GM12801 (cell line): ENCODE results near the gene RAI14.

Experiments
- CTCF ChIP-seq: IDR thresholded peaks from one replicate; pipeline ENCODE4 v1.5.1; 2011; ENCODE audit warnings: control low read depth; ENCODE audit not compliant: insufficient read length; ENCODE audit errors: extremely low read depth

The RAI14 gene

DNA sequence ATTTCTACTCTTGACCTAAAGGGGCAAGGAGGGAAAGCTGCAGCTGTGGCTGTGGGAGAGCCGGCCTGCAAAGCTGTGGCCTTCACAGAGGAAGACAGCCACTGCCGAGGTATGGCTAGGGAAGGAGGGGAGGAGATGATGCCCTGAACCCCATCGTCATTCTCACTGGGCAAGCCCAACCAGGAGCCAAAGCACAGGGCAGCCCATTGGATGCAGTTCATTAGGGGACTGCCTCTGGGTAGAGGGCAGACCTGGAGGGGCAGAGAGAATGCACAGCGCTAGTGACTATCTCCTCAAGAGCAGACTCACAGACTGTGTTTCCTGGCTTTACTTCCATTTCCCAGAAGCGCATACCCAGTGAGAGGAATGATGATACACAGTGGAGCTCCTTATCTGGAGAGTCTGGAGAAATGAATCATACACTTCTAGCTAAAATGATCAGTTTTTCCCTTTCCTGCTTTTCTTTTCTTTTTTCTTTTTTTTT is 135.7 kb downstream of the RAI14 start:
- no peak for TF ChIP-seq CTCF

DNA sequence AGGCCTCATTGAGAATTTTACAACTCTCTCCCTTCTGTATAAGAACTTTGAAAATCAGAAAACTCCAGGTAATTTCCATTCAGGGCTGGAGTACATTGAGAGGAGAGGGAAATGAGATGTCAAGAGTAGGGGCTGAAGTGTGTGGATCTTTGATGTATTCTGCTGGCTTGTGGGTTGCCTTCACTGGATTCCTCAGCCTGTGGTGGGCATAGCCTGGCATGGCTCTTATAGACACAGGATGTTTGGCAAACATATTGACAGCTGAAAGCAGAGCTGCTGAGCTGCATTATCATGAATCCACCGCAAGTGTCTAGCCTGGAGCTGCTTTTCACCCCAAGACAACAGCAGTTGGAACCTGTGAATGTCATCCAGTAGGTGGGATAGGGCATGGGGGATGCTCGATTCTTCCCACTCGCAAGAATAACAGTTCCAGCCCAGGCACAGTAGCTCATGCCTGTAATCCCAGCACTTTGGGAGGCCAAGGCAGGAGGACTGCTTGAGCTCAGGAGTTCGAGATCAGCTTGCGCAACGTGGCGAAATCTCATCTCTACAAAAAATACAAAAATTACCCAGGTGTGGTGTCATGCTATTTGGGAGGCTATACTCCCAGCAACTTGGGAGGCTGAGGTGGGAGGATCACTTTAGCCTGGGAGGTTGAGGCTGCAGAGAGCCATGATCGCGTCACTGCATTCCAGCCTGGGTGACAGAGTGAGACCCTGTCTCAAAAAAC is 146.9 kb downstream of the RAI14 start:
- TF ChIP-seq CTCF: no peak

DNA sequence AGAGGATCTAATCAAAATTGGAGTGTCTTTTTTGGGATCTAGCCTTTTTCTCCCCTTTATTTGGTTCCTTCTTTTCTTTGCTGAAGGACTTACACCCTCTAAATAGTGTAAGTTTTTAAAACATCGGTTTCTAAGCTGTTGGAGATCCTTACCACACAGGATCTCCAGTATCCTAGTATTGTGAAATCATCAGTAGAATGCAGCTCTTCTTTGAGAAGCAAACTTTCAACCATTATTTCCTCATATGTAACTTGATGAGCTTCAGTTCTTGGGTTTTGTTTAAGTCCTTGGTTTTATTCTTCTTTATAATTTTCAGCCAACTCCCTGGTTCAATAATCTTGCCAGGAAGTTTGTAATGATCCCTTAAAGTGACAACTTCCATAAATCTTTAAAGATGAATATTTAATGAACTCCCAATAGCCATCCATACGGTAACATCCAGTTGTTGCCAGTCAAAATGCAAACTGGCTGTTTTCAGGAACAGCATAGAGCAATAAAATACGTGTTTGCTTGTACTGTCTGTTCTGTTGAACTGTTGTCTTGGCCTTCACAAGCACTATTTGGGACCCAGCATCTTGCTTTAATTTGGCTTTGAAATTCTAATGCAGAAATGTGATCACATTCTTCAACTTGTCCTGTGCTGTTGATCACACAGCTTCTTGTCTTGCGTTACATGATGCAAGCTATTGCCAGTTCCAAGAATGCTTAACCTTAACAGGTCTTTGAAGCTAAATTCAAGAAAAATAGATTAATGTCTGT is 148.0 kb downstream of the RAI14 start:
- no peak for TF ChIP-seq CTCF

- TF ChIP-seq CTCF: no peak
Measured at GRCh38 chr5:34804913-34805312, 148.8 kb downstream of the RAI14 start.

DNA sequence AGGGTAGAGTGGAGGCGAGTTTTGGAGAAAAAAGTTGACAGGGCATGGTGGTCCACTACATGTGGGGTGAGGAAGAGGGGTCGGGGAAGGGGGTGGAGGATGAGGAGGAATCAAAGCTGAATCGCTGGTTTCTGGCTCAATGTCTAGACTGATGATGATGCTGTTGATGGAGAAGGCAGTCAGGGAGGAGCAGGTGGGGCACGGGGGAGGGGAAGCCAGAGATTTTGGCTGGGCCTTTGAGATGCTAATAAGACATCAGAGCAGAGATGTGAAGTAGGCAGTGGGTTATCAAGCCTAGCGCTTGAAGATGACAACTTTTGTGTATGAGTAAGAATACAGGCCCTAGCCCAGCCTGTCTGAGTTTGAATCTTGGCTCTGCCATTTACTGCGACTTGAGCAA is 150.4 kb downstream of the RAI14 start:
- no peak for TF ChIP-seq CTCF

- no peak for TF ChIP-seq CTCF
Measured at GRCh38 chr5:34811706-34812105, 155.6 kb downstream of the RAI14 start.

DNA sequence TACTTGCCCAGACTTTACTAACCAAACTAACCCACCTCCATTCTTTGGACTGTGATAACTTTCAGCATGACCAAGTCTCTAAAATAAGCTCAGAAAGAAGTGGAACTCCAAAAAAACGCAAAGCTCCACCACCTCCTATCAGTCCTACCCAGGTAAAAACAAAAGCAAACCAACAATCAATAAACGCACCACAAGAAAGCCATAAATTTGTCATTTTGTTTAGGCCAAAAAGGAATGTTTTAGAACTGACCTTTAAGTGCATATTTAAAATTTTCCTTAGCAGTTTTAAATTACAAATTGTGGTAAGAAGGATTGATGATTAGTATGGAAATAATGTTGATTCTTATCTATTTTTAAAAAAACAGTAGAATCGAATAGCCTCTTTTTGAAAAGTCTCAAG is 157.4 kb downstream of the RAI14 start:
- no peak for TF ChIP-seq CTCF
